Suprapubic skin (tissue), 4 donors: Measurements from ENCODE around the gene SUGP1. TPM values are rescaled to one million over a fixed set of nuclear protein-coding genes. Genes with fewer than 3 reads are reported as not detected.

Experiments used
- total RNA-seq, 4 donors: library from RNA; depleted of rRNA; stranded (reverse); fragments of >200 nt; gene quantifications; one replicate each; pipeline ENCODE4 v1.1.0, GENCODE V29; 2016

Gene SUGP1
- total RNA-seq, 4 donors from 2014 or later = 23.1 to 64.8 (median 31.3) TPM

Other genes starting within 250 kb of the SUGP1 start
- gene TMEM161A, start 182.0 kb downstream of the SUGP1 start, total RNA-seq = 10 to 100 TPM; 23.4 to 31.8 (median 27.9) TPM
- 1 to 10 TPM in 1 of 4 donors, under 1 TPM in 2, not detected in 1; 0.68 to 1.8 (median 0.73) TPM for gene MEF2B, start 150.2 kb downstream of the SUGP1 start, total RNA-seq
- gene BORCS8, start 128.4 kb downstream of the SUGP1 start, total RNA-seq = 10 to 100 TPM in 3 of 4 donors, 1 to 10 TPM in 1; 6.9 to 33.9 (median 17.9) TPM
- gene RFXANK, start 128.3 kb downstream of the SUGP1 start, total RNA-seq = 10 to 100 TPM; 37.9 to 47.6 (median 45.7) TPM
- gene NR2C2AP, start 117.1 kb downstream of the SUGP1 start, total RNA-seq = 10 to 100 TPM; 16.6 to 30.9 (median 24.9) TPM
- not detected for gene NCAN, start 108.6 kb downstream of the SUGP1 start, total RNA-seq
- gene TM6SF2, start 47.2 kb downstream of the SUGP1 start, total RNA-seq = under 1 TPM in 1 of 4 donors, not detected in 3; 0.42 TPM
- gene MAU2, start 320 bp upstream of the SUGP1 start, total RNA-seq = 100 to 1,000 TPM in 1 of 4 donors, 10 to 100 TPM in 3; 59.5 to 220 (median 77.6) TPM
- gene GATAD2A, start 85.2 kb upstream of the SUGP1 start, total RNA-seq = 10 to 100 TPM; 83.1 to 88.8 (median 86.4) TPM
- 1 to 10 TPM; 1.9 to 3.8 (median 3.0) TPM for gene TSSK6, start 195.0 kb upstream of the SUGP1 start, total RNA-seq
- gene NDUFA13, start 195.7 kb upstream of the SUGP1 start, total RNA-seq = 100 to 1,000 TPM in 3 of 4 donors, 10 to 100 TPM in 1; 94.4 to 160 (median 109) TPM
- 10 to 100 TPM in 1 of 4 donors, 1 to 10 TPM in 3; 1.1 to 12.0 (median 1.7) TPM for gene YJEFN3, start 208.4 kb upstream of the SUGP1 start, total RNA-seq
- under 1 TPM; 0.15 to 0.44 (median 0.21) TPM for gene CILP2, start 217.8 kb upstream of the SUGP1 start, total RNA-seq